IMR-90 (cell line): ENCODE results near the gene KIF22. TPM values are rescaled to one million over a fixed set of nuclear protein-coding genes. Genes with fewer than 3 reads are reported as not detected.

Experiments used
- ATAC-seq: fragments of 200-7000 bp; cut with Tn5 transposase; 2 replicates; pipeline ENCODE4 v1.9.1; 2020; ENCODE audit warnings: low read depth, mild to moderate bottlenecking, moderate library complexity
- BruUV-seq: library from RNA; stranded (reverse); fragments of 400-500 nt; replicated peaks from 2 replicates; lab custom pipeline; 2021; lab: Mats Ljungman, UMichigan
- CTCF ChIA-PET: fragments of 300-600 bp; formaldehyde crosslinking; extraction: SDS; loops from one replicate; lab custom pipeline; 2021; ENCODE audit warnings: antibody characterized with exemption; lab: Yijun Ruan, JAX
- POLR2A ChIA-PET: fragments of 300-600 bp; sonication (Branson Sonifier 250); formaldehyde crosslinking; loops from one replicate; lab custom pipeline; 2022; ENCODE audit warnings: antibody characterized with exemption; ENCODE audit not compliant: unreplicated experiment; lab: Charles Lee
- DNase-seq: peaks from one replicate; pipeline ENCODE4 v3.0.0; 2013
- H2AFZ ChIP-seq: replicated peaks from 2 replicates; pipeline ENCODE3; 2013; ENCODE audit warnings: low read length, mild to moderate bottlenecking; ENCODE audit not compliant: poor library complexity
- H2AK5ac ChIP-seq: 2 replicates; pipeline ENCODE4 v1.6.1; 2013; ENCODE audit warnings: low read depth, low read length, inconsistent platforms
- H2AK9ac ChIP-seq: replicated peaks from 2 replicates; pipeline ENCODE3; 2013; ENCODE audit warnings: mild to moderate bottlenecking, low read depth, low read length, moderate library complexity; ENCODE audit not compliant: poor library complexity
- H2BK120ac ChIP-seq: 2 replicates; pipeline ENCODE4 v1.6.1; 2013; ENCODE audit warnings: low read depth, low read length, inconsistent platforms
- H2BK15ac ChIP-seq: 3 replicates; pipeline ENCODE4 v1.6.1; 2013; ENCODE audit warnings: low read depth, low read length, inconsistent platforms
- H2BK20ac ChIP-seq: 2 replicates; pipeline ENCODE4 v1.6.1; 2013; ENCODE audit warnings: low read depth, mild to moderate bottlenecking, inconsistent platforms, low read length, moderate library complexity
- H2BK5ac ChIP-seq: 2 replicates; pipeline ENCODE4 v1.6.1; 2013; ENCODE audit warnings: mild to moderate bottlenecking, low read depth, low read length, inconsistent platforms; ENCODE audit not compliant: poor library complexity, severe bottlenecking
- H3K14ac ChIP-seq: replicated peaks from 2 replicates; pipeline ENCODE4 v1.6.1; 2013; ENCODE audit warnings: low read depth, low read length, inconsistent platforms
- H3K18ac ChIP-seq: 2 replicates; pipeline ENCODE4 v1.6.1; 2013; ENCODE audit warnings: low read depth, low read length, control low read depth
- H3K23ac ChIP-seq: 2 replicates; pipeline ENCODE4 v1.6.1; 2013; ENCODE audit warnings: low read depth, low read length, inconsistent platforms
- H3K27ac ChIP-seq: 2 replicates; pipeline ENCODE4 v1.5.1; 2013; ENCODE audit warnings: mild to moderate bottlenecking, control low read depth, low read length; ENCODE audit not compliant: insufficient read depth
- H3K27me3 ChIP-seq: 2 replicates; pipeline ENCODE4 v1.6.1; 2013; ENCODE audit warnings: low read length; ENCODE audit not compliant: control insufficient read depth, insufficient read depth
- H3K36me3 ChIP-seq: 2 replicates; pipeline ENCODE4 v1.6.1; 2013; ENCODE audit warnings: low read length, mixed read lengths; ENCODE audit not compliant: control insufficient read depth, insufficient read depth
- H3K4ac ChIP-seq: 2 replicates; pipeline ENCODE4 v1.6.1; 2013; ENCODE audit warnings: low read depth, low read length, inconsistent platforms
- H3K4me1 ChIP-seq: 2 replicates; pipeline ENCODE4 v1.6.1; 2013; ENCODE audit warnings: low read length, mixed read lengths; ENCODE audit not compliant: control insufficient read depth, insufficient read depth
- H3K4me2 ChIP-seq: 2 replicates; pipeline ENCODE4 v1.6.1; 2013; ENCODE audit warnings: low read depth, mild to moderate bottlenecking, control low read depth, low read length, moderate library complexity
- H3K4me3 ChIP-seq: 2 replicates; pipeline ENCODE4 v1.5.1; 2013; ENCODE audit warnings: low read depth, mild to moderate bottlenecking, control low read depth, low read length, moderate library complexity; ENCODE audit not compliant: insufficient read depth
- H3K56ac ChIP-seq: 2 replicates; pipeline ENCODE4 v1.6.1; 2013; ENCODE audit warnings: low read length, inconsistent platforms; ENCODE audit not compliant: insufficient read depth; ENCODE audit errors: extremely low read depth
- H3K79me1 ChIP-seq, 2 experiments: 2 replicates each; pipeline ENCODE4 v1.6.1; 2013; ENCODE audit warnings: low read length in 2 of 2, inconsistent platforms in 1 of 2, low read depth in 1 of 2
- H3K9ac ChIP-seq: 2 replicates; pipeline ENCODE4 v1.6.1; 2013; ENCODE audit warnings: low read depth, low read length, control low read depth
- H3K9me1 ChIP-seq: 2 replicates; pipeline ENCODE4 v1.6.1; 2013; ENCODE audit warnings: low read length, inconsistent platforms; ENCODE audit not compliant: insufficient read depth
- H3K9me3 ChIP-seq: 2 replicates; pipeline ENCODE4 v1.6.1; 2013; ENCODE audit warnings: low read length; ENCODE audit not compliant: control insufficient read depth, insufficient read depth
- H4K20me1 ChIP-seq: 2 replicates; pipeline ENCODE4 v1.6.1; 2013; ENCODE audit warnings: low read length, inconsistent platforms; ENCODE audit not compliant: insufficient read depth
- H4K5ac ChIP-seq: 2 replicates; pipeline ENCODE4 v1.6.1; 2013; ENCODE audit warnings: mild to moderate bottlenecking, low read depth, low read length, control low read depth
- H4K8ac ChIP-seq, 2 experiments: 2 replicates each; pipeline ENCODE4 v1.6.1; 2013; ENCODE audit warnings: low read depth in 2 of 2, low read length in 2 of 2, control low read depth in 1 of 2, inconsistent platforms in 1 of 2
- H4K91ac ChIP-seq: 2 replicates; pipeline ENCODE4 v1.6.1; 2013; ENCODE audit warnings: low read depth, low read length, inconsistent platforms; ENCODE audit not compliant: insufficient read depth
- BHLHE40 ChIP-seq: fragments of 150-350 bp; IDR thresholded peaks from 2 replicates; pipeline ENCODE4 v1.6.1; 2016; ENCODE audit warnings: mild to moderate bottlenecking, low read depth, low read length
- CHD1 ChIP-seq: IDR thresholded peaks from 2 replicates; pipeline ENCODE4 v1.6.1; 2012; ENCODE audit warnings: low read depth, low read length, improper control_type of control experiment
- CTCF ChIP-seq: conservative IDR thresholded peaks from 2 replicates; pipeline ENCODE4 v1.5.1; 2012; ENCODE audit warnings: mild to moderate bottlenecking, low read depth, low read length, improper control_type of control experiment
- FOS ChIP-seq: fragments of 150-350 bp; IDR thresholded peaks from 2 replicates; pipeline ENCODE4 v1.6.1; 2016; ENCODE audit warnings: low read depth, low read length
- MAFK ChIP-seq: IDR thresholded peaks from 2 replicates; pipeline ENCODE4 v1.6.1; 2012; ENCODE audit warnings: low read depth, low read length, improper control_type of control experiment
- MXI1 ChIP-seq: IDR thresholded peaks from 2 replicates; pipeline ENCODE4 v1.6.1; 2012; ENCODE audit warnings: low read depth, mild to moderate bottlenecking, low read length, moderate library complexity, borderline replicate concordance
- POLR2A ChIP-seq: IDR thresholded peaks from 2 replicates; pipeline ENCODE4 v1.6.1; 2012; ENCODE audit warnings: mild to moderate bottlenecking, low read depth, low read length
- RFX5 ChIP-seq: IDR thresholded peaks from 2 replicates; pipeline ENCODE4 v1.8.0; 2012; ENCODE audit warnings: low read depth, mild to moderate bottlenecking, low read length, moderate library complexity
- SMC3 ChIP-seq: fragments of 150-350 bp; IDR thresholded peaks from 2 replicates; pipeline ENCODE4 v1.6.1; 2016; ENCODE audit warnings: low read depth, mild to moderate bottlenecking, antibody characterized with exemption, low read length, moderate library complexity
- USF2 ChIP-seq: fragments of 150-350 bp; IDR thresholded peaks from 2 replicates; pipeline ENCODE4 v1.6.1; 2017; ENCODE audit warnings: mild to moderate bottlenecking, antibody characterized with exemption, low read length, low read depth
- WGBS, 2 experiments: methylation state at CpG; one replicate each; pipeline versions ENCODE4 v1.1.5 to v1.1.7; 2013; ENCODE audit warnings: missing lambda C conversion rate in 2 of 2; ENCODE audit not compliant: insufficient read length in 1 of 2; ENCODE audit errors: extremely low coverage in 2 of 2; 5-methylcytosine and 5-hydroxymethylcytosine counted together
- dilution Hi-C: fragments of 300-500 bp; cut with HindIII; formaldehyde crosslinking; loops from one replicate; pipeline ENCODE4 v1.14.3; 2018; ENCODE audit warnings: low sequenced_read_pairs; ENCODE audit not compliant: unreplicated experiment
- in situ Hi-C: fragments of 300-500 bp; cut with MboI; formaldehyde crosslinking; loops from 3 replicates; pipeline ENCODE4 v1.14.3; 2019; ENCODE audit warnings: low sequenced_read_pairs, inconsistent platforms, mixed read lengths
- intact Hi-C: fragments of 100-400 bp; cut with micrococcal nuclease; formaldehyde crosslinking; loops from 2 replicates; pipeline ENCODE4 v1.10.0; 2022
- polyA plus RNA-seq, 3 experiments: library from polyadenylated mRNA; depleted of rRNA; stranded (reverse); fragments of >200 nt; gene quantifications; 2 replicates each; pipeline ENCODE4 v1.2.3, GENCODE V29; 2012; ENCODE audit warnings: low replicate concordance in 1 of 3
- total RNA-seq: library from RNA; depleted of rRNA; stranded (reverse); fragments of >200 nt; gene quantifications from 2 replicates; pipeline ENCODE4 v1.2.3, GENCODE V29; 2012

The KIF22 gene
- total and polyA plus RNA-seq, 2 of the 4 experiments (the other 2 are of a cell fraction): 43.0 to 65.1 TPM

- Histone ChIP-seq H3K56ac (no peak overlapping the region), H3K36me3 (peaks cover 27% of the 10 kb centered on the region), H4K91ac (no peak overlapping the region), H3K4ac (peak overlapping the region; percentile 7; the same call in 1 of the 2 replicates), H3K4me2 (no peak overlapping the region), H3K23ac (0 out of 2 replicates have a peak overlapping the region, but pooled peaks have one; percentile 9), H2AK5ac (peak overlapping the region; percentile 43; the same call in 1 of the 2 replicates), H3K4me3 (no peak overlapping the region), H2AFZ (no peak overlapping the region), H3K27ac (no peak overlapping the region), H4K5ac (no peak overlapping the region), H3K4me1 (peaks cover 10% of the 10 kb centered on the region), H2BK5ac (no peak overlapping the region), H3K27me3 (no peaks in the 10 kb centered on the region), H3K14ac (no peak overlapping the region), H2BK20ac (no peak overlapping the region), H3K79me1 (peaks cover 7 to 31% of the 10 kb centered on the region in 2 experiments; a peak in 3 of 4 replicates), H2BK120ac (no peak overlapping the region), H3K9ac (no peak overlapping the region), H2BK15ac (no peak overlapping the region), H3K18ac (no peak overlapping the region), H4K8ac (peak overlapping the region in 1 of 2 experiments; percentile 36; a peak in 3 of 4 replicates), H2AK9ac (peak overlapping the region; percentile 77), H4K20me1 (peaks cover 14% of the 10 kb centered on the region), H3K9me1 (0 out of 2 replicates have a peak, but pooled peaks cover 3% of the 10 kb centered on the region), H3K9me3 (no peaks in the 10 kb centered on the region)
- CTCF ChIA-PET: interaction anchor here (1.3 kb wide), 1 partner anchor 13 kb away, joined by 3 read pairs; the partner anchor contains the start of gene KIF22
- ATAC-seq (no peak), DNase-seq (no peak)
- no CpG with 5 or more reads among the region's 8 CpGs for WGBS, 2 experiments
- dilution Hi-C loops: no loop called here
- intact Hi-C loops: no loop called here
- TF ChIP-seq CHD1 (no peak), MAFK (no peak), MXI1 (no peak), CTCF (no peak), POLR2A (no peak), RFX5 (no peak), USF2 (no peak), FOS (no peak), SMC3 (no peak), BHLHE40 (no peak)
- POLR2A ChIA-PET: interaction anchor here (0.6 kb wide), 1 partner anchor 104 kb away, joined by 3 read pairs; no protein-coding TSS in a partner anchor
- in situ Hi-C loops: no loop called here
- BruUV-seq: no TSS peak
Observed at GRCh38 chr16:29804020-29804419, 13.5 kb downstream of the KIF22 start.
